GM06990 (cell line): Measurements from ENCODE around the gene PIEZO1.

Experiments used
- DNase-seq: peaks from one replicate; pipeline ENCODE4 v3.0.0-alpha.2; 2011; ENCODE audit not compliant: insufficient read length; ENCODE audit errors: extremely low read depth
- H3K27me3 ChIP-seq: replicated peaks from 2 replicates; pipeline ENCODE4 v1.6.0; 2011; ENCODE audit warnings: low read length; ENCODE audit not compliant: control insufficient read depth, insufficient read depth
- H3K36me3 ChIP-seq: 2 replicates; pipeline ENCODE4 v1.5.1; 2011; ENCODE audit warnings: low read length; ENCODE audit not compliant: control insufficient read depth, insufficient read depth
- H3K4me3 ChIP-seq: replicated peaks from 2 replicates; pipeline ENCODE4 v1.5.1; 2011; ENCODE audit warnings: low read depth, mild to moderate bottlenecking, control low read depth, low read length
- CTCF ChIP-seq: IDR thresholded peaks from 2 replicates; pipeline ENCODE4 v1.5.1; 2011; ENCODE audit warnings: low read length, control low read depth, mild to moderate bottlenecking, inconsistent platforms; ENCODE audit not compliant: insufficient read depth, poor library complexity, severe bottlenecking

The PIEZO1 gene

DNA sequence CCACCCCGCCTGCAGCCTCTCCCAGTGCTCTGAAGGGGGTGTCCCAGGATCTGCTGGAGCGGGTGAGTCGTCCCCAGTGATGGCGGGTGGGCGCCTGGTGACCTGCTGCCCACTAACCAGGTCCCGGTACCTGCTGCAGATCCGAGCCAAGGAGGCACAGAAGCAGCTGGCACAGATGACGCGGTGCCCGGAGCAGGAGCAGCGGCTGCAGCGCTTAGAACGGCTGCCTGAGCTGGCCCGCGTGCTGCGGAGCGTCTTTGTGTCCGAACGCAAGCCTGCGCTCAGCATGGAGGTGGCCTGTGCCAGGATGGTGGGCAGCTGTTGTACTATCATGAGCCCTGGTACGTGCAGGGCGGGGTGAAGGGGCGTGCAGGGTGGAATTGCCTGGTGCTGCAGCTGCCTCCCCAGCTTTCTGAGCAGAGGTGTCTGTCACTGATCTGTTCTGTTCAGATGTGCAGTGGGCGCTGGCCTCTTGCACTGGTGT, 22.2 kb upstream of the PIEZO1 start:
- H3K36me3 ChIP-seq = peaks cover 38% of the 10 kb centered on the region
- no peak overlapping the region for H3K4me3 ChIP-seq
- no peaks in the 10 kb centered on the region for H3K27me3 ChIP-seq
- TF ChIP-seq CTCF = no peak
- DNase-seq = no peak

- no peak for TF ChIP-seq CTCF
- DNase-seq = no peak
- Histone ChIP-seq H3K36me3 (peaks cover 38% of the 10 kb centered on the region), H3K27me3 (no peaks in the 10 kb centered on the region), H3K4me3 (no peak overlapping the region)
Observed at GRCh38 chr16:88806491-88807111, 21.6 kb upstream of the PIEZO1 start.

DNA sequence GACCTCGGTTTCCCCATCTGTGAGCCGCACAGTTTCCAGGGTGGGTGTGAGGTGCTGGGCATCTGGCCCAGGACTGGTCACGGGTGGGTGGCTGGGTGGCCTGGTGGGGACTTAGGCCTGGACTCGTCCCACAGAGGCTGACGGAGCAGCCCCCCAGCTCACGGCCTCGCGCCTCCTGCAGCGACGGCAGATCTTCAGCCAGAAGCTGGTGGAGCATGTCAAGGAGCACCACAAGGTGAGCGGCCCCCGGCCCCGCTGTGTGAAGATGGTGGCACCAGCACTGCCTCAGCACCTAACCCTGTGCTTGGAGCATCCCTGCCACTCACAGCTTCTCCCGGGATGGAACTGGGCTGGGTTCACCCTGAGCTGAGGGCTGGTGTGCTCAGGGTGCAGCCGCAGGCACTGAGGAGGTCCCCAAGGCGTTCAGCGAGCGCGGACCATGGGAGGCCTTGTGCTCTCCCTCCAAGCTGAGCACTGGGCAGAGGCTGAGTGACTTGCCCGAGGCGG, 20.9 kb upstream of the PIEZO1 start:
- H3K27me3 ChIP-seq = no peaks in the 10 kb centered on the region
- DNase-seq = no peak
- H3K4me3 ChIP-seq = no peak overlapping the region
- peaks cover 38% of the 10 kb centered on the region for H3K36me3 ChIP-seq
- no peak for TF ChIP-seq CTCF

DNA sequence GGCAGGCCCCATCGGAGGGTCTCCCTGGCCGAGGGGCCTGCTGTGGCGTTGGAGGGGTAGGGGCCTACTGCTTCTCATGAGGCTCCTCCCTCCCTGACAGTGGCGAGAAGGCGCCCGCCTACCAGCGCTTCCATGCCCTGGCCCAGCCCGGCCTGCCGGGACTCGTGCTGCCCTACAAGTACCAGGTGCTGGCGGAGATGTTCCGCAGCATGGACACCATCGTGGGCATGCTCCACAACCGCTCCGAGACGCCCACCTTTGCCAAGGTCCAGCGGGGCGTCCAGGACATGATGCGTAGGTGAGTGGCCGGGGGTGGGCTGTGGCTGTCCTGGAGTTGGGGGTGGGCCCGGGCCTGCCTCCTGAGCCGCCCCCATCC, 20.3 kb upstream of the PIEZO1 start:
- H3K4me3 ChIP-seq = peak overlapping the region; percentile 84
- H3K27me3 ChIP-seq = no peaks in the 10 kb centered on the region
- no peak for DNase-seq
- H3K36me3 ChIP-seq = peaks cover 38% of the 10 kb centered on the region
- no peak for TF ChIP-seq CTCF

- no peaks in the 10 kb centered on the region for H3K27me3 ChIP-seq
- H3K4me3 ChIP-seq = peak overlapping the region; percentile 84
- no peak for TF ChIP-seq CTCF
- H3K36me3 ChIP-seq = peaks cover 36% of the 10 kb centered on the region
- peak; percentile 62 for DNase-seq
Observed at GRCh38 chr16:88804552-88805339, 19.7 kb upstream of the PIEZO1 start.
